Measurements from ENCODE around the gene RPS6KA1. TPM values are rescaled to one million over a fixed set of nuclear protein-coding genes. Genes with fewer than 3 reads are reported as not detected.

The RPS6KA1 gene
- total and polyA plus RNA-seq, 2 of the 4 experiments (the other 2 are of a cell fraction): 3.6 to 6.3 TPM

DNA sequence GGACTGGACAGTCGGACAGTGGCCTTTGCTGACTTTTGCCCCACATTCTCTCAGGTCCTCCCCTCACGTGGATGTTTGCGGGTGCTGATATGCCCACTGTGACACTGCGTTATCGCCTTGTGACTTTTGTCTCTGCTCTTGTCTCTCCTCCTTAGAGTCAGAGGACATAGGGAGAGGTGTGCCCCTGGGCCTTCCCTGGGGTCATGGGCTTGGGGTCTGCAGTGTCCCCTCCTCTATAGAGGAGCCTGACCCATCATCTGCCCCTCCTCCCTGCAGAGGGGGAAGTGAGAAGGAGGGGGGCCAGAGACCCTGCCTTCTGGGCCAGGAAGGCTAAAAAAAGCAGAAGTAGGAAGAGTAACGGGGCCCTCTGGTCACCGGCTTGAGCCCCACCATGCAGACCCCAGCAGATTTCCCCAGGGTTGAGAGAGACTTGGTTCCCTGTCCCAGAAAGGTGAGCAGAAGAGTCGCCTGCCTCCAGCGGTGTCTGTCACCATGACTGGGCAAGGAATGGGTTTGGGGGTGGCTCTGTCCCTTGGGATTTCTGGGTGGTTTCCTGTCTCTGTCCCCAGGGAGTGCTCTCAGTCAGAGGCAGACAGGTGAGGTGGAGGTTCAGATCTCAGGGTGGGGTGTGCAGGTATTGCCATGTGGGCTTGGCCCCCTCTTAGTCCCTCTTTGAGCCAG lies 13.3 kb downstream of the RPS6KA1 start:
- H3K14ac ChIP-seq (replicated peaks; ENCODE audit: low read depth, low read length): no peak overlapping the region
- H4K91ac ChIP-seq (ENCODE audit: insufficient read depth, low read depth, low read length): no peak overlapping the region
- H3K4ac ChIP-seq (ENCODE audit: low read depth, low read length): 0 out of 2 replicates have a peak overlapping the region, but pooled peaks have one; percentile 74
- intact Hi-C loops (cut with micrococcal nuclease): no loop called here
- no TSS peak for BruUV-seq (replicated peaks)
- 80% methylated on average over 1 of the region's 9 CpGs; no CpG with 5 or more reads in 1 of the 2 experiments for WGBS, 2 experiments (ENCODE audit: extremely low coverage in 2 of 2, insufficient read length in 1 of 2)
- peaks cover 15% of the 10 kb centered on the region for H3K4me1 ChIP-seq (ENCODE audit: control insufficient read depth, insufficient read depth, low read length)
- H4K20me1 ChIP-seq (ENCODE audit: insufficient read depth, low read length): no peaks in the 10 kb centered on the region
- no peak for ATAC-seq (ENCODE audit: low read depth)
- no peak overlapping the region for H2BK20ac ChIP-seq (ENCODE audit: low read depth, low read length)
- ChIA-PET CTCF (no interaction called here), POLR2A (ENCODE audit: unreplicated experiment) (no interaction called here)
- H2BK120ac ChIP-seq (ENCODE audit: low read depth, low read length): no peak overlapping the region
- no peak overlapping the region for H3K56ac ChIP-seq (ENCODE audit: extremely low read depth, insufficient read depth, low read length)
- no peak overlapping the region for H3K9ac ChIP-seq (ENCODE audit: low read depth, low read length)
- peak overlapping the region; percentile 89 for H2AFZ ChIP-seq (replicated peaks; ENCODE audit: low read length, poor library complexity)
- no peak overlapping the region for H2BK15ac ChIP-seq (ENCODE audit: low read depth, low read length)
- no peak overlapping the region for H3K4me3 ChIP-seq (ENCODE audit: insufficient read depth, low read depth, low read length)
- DNase-seq: no peak
- H3K27me3 ChIP-seq (ENCODE audit: control insufficient read depth, insufficient read depth, low read length): no peaks in the 10 kb centered on the region
- H3K9me1 ChIP-seq (ENCODE audit: insufficient read depth, low read length): peaks cover 4% of the 10 kb centered on the region; the same call in 1 of the 2 replicates
- H4K8ac ChIP-seq (ENCODE audit: low read depth in 2 of 2, low read length in 2 of 2): peak overlapping the region; percentile 60 to 73; a peak in 3 of 4 replicates
- no peak overlapping the region for H3K27ac ChIP-seq (ENCODE audit: insufficient read depth, low read length)
- H3K79me1 ChIP-seq (ENCODE audit: low read depth in 1 of 2, low read length in 2 of 2): no peaks in the 10 kb centered on the region
- peak overlapping the region; percentile 50; the same call in 1 of the 2 replicates for H4K5ac ChIP-seq (ENCODE audit: low read depth, low read length)
- dilution Hi-C loops (cut with HindIII; ENCODE audit: low sequenced_read_pairs, unreplicated experiment): no loop called here
- TF ChIP-seq RFX5 (IDR thresholded peaks at IDR 0.05; ENCODE audit: low read depth, low read length) (no peak), POLR2A (IDR thresholded peaks at IDR 0.05; ENCODE audit: low read depth, low read length) (no peak), NFE2L2 (IDR thresholded peaks at IDR 0.05; ENCODE audit: low read depth, low read length) (no peak), MXI1 (IDR thresholded peaks at IDR 0.05; ENCODE audit: borderline replicate concordance, low read depth, low read length) (no peak), BHLHE40 (IDR thresholded peaks at IDR 0.05; ENCODE audit: low read depth, low read length) (no peak), CEBPB (IDR thresholded peaks at IDR 0.05; ENCODE audit: low read depth, low read length) (no peak), MAFK (IDR thresholded peaks at IDR 0.05; ENCODE audit: low read depth, low read length) (no peak), FOS (IDR thresholded peaks at IDR 0.05; ENCODE audit: low read depth, low read length) (no peak), SMC3 (IDR thresholded peaks at IDR 0.05; ENCODE audit: low read depth, low read length) (no peak), MAZ (IDR thresholded peaks at IDR 0.05; ENCODE audit: borderline replicate concordance, low read depth, low read length) (no peak), CHD1 (IDR thresholded peaks at IDR 0.05; ENCODE audit: low read depth, low read length) (no peak), RCOR1 (IDR thresholded peaks at IDR 0.05; ENCODE audit: insufficient replicate concordance, low read length) (no peak), RAD21 (IDR thresholded peaks at IDR 0.05; ENCODE audit: low read length) (no peak)
- TF ChIP-seq, protein P1, sequence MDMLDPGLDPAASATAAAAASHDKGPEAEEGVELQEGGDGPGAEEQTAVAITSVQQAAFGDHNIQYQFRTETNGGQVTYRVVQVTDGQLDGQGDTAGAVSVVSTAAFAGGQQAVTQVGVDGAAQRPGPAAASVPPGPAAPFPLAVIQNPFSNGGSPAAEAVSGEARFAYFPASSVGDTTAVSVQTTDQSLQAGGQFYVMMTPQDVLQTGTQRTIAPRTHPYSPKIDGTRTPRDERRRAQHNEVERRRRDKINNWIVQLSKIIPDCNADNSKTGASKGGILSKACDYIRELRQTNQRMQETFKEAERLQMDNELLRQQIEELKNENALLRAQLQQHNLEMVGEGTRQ (IDR thresholded peaks at IDR 0.05; ENCODE audit: low read depth, low read length): no peak
- TF ChIP-seq, protein P2, sequence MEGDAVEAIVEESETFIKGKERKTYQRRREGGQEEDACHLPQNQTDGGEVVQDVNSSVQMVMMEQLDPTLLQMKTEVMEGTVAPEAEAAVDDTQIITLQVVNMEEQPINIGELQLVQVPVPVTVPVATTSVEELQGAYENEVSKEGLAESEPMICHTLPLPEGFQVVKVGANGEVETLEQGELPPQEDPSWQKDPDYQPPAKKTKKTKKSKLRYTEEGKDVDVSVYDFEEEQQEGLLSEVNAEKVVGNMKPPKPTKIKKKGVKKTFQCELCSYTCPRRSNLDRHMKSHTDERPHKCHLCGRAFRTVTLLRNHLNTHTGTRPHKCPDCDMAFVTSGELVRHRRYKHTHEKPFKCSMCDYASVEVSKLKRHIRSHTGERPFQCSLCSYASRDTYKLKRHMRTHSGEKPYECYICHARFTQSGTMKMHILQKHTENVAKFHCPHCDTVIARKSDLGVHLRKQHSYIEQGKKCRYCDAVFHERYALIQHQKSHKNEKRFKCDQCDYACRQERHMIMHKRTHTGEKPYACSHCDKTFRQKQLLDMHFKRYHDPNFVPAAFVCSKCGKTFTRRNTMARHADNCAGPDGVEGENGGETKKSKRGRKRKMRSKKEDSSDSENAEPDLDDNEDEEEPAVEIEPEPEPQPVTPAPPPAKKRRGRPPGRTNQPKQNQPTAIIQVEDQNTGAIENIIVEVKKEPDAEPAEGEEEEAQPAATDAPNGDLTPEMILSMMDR (conservative IDR thresholded peaks at IDR 0.05; ENCODE audit: low read depth, low read length): no peak
- TF ChIP-seq, protein P3, sequence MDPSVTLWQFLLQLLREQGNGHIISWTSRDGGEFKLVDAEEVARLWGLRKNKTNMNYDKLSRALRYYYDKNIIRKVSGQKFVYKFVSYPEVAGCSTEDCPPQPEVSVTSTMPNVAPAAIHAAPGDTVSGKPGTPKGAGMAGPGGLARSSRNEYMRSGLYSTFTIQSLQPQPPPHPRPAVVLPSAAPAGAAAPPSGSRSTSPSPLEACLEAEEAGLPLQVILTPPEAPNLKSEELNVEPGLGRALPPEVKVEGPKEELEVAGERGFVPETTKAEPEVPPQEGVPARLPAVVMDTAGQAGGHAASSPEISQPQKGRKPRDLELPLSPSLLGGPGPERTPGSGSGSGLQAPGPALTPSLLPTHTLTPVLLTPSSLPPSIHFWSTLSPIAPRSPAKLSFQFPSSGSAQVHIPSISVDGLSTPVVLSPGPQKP (IDR thresholded peaks at IDR 0.05; ENCODE audit: borderline replicate concordance, low read depth, low read length): no peak
- no peaks in the 10 kb centered on the region for H3K9me3 ChIP-seq (ENCODE audit: control insufficient read depth, insufficient read depth, low read length)
- peak overlapping the region; percentile 45; the same call in 1 of the 2 replicates for H2AK5ac ChIP-seq (ENCODE audit: low read depth, low read length)
- H2BK5ac ChIP-seq (ENCODE audit: low read depth, low read length, poor library complexity, severe bottlenecking): no peak overlapping the region
- no peak overlapping the region for H3K23ac ChIP-seq (ENCODE audit: low read depth, low read length)
- no peak overlapping the region for H2AK9ac ChIP-seq (replicated peaks; ENCODE audit: low read depth, low read length, poor library complexity)
- H3K4me2 ChIP-seq (ENCODE audit: low read depth, low read length): no peak overlapping the region
- H3K18ac ChIP-seq (ENCODE audit: low read depth, low read length): no peak overlapping the region
- H3K36me3 ChIP-seq (ENCODE audit: control insufficient read depth, insufficient read depth, low read length): no peaks in the 10 kb centered on the region
- in situ Hi-C loops (cut with MboI; ENCODE audit: low sequenced_read_pairs): no loop called here
